ENCODE results near the gene DOK6. TPM values are rescaled to one million over a fixed set of nuclear protein-coding genes. Genes with fewer than 3 reads are reported as not detected.

DOK6 gene
- total and polyA plus RNA-seq, 2 of the 13 experiments (the other 11 are each of a cell fraction or from before 2014, with no cell fraction given) = 17.0 to 17.2 TPM

DNA sequence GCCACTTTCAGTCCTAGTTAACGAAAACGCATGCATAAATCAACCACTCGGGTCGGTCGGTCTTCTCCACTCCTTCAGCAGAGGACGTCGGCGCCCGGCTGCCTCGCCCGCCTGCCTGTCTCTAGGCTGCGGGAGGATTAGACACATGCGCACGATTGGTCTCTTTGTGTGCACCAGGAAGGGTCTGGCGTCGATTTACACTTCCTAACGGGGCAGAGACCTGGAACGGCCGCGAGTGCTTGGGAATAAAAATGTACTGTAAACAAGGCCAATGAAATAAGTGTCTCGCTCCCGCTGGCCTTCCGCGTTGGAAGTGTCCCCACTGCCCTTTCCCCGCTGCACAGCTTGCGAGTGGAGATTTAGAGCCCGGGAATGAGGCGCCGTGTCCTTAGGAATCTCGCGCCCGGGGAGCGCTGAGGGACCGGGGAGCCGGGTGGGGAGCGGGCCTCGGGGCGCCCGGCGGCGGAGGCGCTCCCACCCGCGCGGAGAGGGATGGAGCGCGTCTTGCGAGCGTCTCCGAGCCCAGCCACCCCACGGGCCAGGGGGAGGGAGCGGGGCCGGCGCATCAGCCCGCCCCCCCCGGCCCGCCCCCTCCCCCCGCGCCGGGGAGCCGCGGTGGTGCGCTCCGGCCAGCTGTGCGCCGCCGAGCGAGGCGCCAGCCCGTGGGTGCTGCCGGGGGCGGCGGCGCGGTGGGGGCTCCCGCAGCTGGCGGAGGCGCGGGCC, at the start of gene DOK6 (continued):
- TF ChIP-seq, protein P1, sequence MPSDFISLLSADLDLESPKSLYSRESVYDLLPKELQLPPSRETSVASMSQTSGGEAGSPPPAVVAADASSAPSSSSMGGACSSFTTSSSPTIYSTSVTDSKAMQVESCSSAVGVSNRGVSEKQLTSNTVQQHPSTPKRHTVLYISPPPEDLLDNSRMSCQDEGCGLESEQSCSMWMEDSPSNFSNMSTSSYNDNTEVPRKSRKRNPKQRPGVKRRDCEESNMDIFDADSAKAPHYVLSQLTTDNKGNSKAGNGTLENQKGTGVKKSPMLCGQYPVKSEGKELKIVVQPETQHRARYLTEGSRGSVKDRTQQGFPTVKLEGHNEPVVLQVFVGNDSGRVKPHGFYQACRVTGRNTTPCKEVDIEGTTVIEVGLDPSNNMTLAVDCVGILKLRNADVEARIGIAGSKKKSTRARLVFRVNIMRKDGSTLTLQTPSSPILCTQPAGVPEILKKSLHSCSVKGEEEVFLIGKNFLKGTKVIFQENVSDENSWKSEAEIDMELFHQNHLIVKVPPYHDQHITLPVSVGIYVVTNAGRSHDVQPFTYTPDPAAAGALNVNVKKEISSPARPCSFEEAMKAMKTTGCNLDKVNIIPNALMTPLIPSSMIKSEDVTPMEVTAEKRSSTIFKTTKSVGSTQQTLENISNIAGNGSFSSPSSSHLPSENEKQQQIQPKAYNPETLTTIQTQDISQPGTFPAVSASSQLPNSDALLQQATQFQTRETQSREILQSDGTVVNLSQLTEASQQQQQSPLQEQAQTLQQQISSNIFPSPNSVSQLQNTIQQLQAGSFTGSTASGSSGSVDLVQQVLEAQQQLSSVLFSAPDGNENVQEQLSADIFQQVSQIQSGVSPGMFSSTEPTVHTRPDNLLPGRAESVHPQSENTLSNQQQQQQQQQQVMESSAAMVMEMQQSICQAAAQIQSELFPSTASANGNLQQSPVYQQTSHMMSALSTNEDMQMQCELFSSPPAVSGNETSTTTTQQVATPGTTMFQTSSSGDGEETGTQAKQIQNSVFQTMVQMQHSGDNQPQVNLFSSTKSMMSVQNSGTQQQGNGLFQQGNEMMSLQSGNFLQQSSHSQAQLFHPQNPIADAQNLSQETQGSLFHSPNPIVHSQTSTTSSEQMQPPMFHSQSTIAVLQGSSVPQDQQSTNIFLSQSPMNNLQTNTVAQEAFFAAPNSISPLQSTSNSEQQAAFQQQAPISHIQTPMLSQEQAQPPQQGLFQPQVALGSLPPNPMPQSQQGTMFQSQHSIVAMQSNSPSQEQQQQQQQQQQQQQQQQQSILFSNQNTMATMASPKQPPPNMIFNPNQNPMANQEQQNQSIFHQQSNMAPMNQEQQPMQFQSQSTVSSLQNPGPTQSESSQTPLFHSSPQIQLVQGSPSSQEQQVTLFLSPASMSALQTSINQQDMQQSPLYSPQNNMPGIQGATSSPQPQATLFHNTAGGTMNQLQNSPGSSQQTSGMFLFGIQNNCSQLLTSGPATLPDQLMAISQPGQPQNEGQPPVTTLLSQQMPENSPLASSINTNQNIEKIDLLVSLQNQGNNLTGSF (CRISPR knock-in tag; IDR thresholded peaks at IDR 0.05) = peak; percentile 64; the same call in 1 of the 2 replicates
- TF ChIP-seq ZNF83 (CRISPR knock-in tag; IDR thresholded peaks at IDR 0.05; ENCODE audit: borderline replicate concordance) = 0 out of 2 replicates have a peak, but pooled peaks have one; percentile 40
- peak; percentile 85; the same call in 1 of the 2 replicates for TF ChIP-seq MTA1 (CRISPR knock-in tag; IDR thresholded peaks at IDR 0.05; ENCODE audit: borderline replicate concordance)
- TF ChIP-seq RNF2 (conservative IDR thresholded peaks at IDR 0.05; ENCODE audit: low read depth) = 0 out of 2 replicates have a peak, but pooled peaks have one; percentile 55
- TF ChIP-seq, protein P2, sequence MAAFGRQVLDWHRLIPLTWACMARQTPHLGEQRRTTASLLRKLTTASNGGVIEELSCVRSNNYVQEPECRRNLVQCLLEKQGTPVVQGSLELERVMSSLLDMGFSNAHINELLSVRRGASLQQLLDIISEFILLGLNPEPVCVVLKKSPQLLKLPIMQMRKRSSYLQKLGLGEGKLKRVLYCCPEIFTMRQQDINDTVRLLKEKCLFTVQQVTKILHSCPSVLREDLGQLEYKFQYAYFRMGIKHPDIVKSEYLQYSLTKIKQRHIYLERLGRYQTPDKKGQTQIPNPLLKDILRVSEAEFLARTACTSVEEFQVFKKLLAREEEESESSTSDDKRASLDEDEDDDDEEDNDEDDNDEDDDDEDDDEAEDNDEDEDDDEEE (CRISPR knock-in tag; IDR thresholded peaks at IDR 0.05) = 0 out of 2 replicates have a peak, but pooled peaks have one; percentile 35
- no peak for TF ChIP-seq DR1 (CRISPR knock-in tag; IDR thresholded peaks at IDR 0.05)
- TF ChIP-seq, protein P3, sequence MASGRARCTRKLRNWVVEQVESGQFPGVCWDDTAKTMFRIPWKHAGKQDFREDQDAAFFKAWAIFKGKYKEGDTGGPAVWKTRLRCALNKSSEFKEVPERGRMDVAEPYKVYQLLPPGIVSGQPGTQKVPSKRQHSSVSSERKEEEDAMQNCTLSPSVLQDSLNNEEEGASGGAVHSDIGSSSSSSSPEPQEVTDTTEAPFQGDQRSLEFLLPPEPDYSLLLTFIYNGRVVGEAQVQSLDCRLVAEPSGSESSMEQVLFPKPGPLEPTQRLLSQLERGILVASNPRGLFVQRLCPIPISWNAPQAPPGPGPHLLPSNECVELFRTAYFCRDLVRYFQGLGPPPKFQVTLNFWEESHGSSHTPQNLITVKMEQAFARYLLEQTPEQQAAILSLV (CRISPR knock-in tag; IDR thresholded peaks at IDR 0.05; ENCODE audit: borderline replicate concordance) = peak; percentile 78
- 0 out of 2 replicates have a peak, but pooled peaks have one; percentile 47 for TF ChIP-seq FOXJ3 (CRISPR knock-in tag; IDR thresholded peaks at IDR 0.05; ENCODE audit: borderline replicate concordance)
- TF ChIP-seq SMAD1 (CRISPR knock-in tag; IDR thresholded peaks at IDR 0.05; ENCODE audit: borderline replicate concordance, low read depth) = 0 out of 2 replicates have a peak, but pooled peaks have one; percentile 23
- TF ChIP-seq ZNF564 (CRISPR knock-in tag; IDR thresholded peaks at IDR 0.05) = no peak
- TF ChIP-seq, protein P4, sequence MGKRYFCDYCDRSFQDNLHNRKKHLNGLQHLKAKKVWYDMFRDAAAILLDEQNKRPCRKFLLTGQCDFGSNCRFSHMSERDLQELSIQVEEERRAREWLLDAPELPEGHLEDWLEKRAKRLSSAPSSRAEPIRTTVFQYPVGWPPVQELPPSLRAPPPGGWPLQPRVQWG (CRISPR knock-in tag; IDR thresholded peaks at IDR 0.05; ENCODE audit: borderline replicate concordance, low read depth) = no peak
- TF ChIP-seq HNRNPK (IDR thresholded peaks at IDR 0.05; ENCODE audit: low read depth, low read length, poor library complexity, severe bottlenecking) = no peak
- no peak for TF ChIP-seq MAF1 (CRISPR knock-in tag; IDR thresholded peaks at IDR 0.05; ENCODE audit: borderline replicate concordance)
- TF ChIP-seq CBX5 (CRISPR knock-in tag; IDR thresholded peaks at IDR 0.05; ENCODE audit: borderline replicate concordance) = 0 out of 2 replicates have a peak, but pooled peaks have one; percentile 32
- 0 out of 2 replicates have a peak, but pooled peaks have one; percentile 47 for TF ChIP-seq HOMEZ (CRISPR knock-in tag; IDR thresholded peaks at IDR 0.05; ENCODE audit: low read depth)
- no peak for TF ChIP-seq SP4 (CRISPR knock-in tag; IDR thresholded peaks at IDR 0.05)
- peak; percentile 72 for TF ChIP-seq TGIF2 (CRISPR knock-in tag; IDR thresholded peaks at IDR 0.05)
